Measurements from ENCODE around the gene PADI4.

Gene PADI4

DNA sequence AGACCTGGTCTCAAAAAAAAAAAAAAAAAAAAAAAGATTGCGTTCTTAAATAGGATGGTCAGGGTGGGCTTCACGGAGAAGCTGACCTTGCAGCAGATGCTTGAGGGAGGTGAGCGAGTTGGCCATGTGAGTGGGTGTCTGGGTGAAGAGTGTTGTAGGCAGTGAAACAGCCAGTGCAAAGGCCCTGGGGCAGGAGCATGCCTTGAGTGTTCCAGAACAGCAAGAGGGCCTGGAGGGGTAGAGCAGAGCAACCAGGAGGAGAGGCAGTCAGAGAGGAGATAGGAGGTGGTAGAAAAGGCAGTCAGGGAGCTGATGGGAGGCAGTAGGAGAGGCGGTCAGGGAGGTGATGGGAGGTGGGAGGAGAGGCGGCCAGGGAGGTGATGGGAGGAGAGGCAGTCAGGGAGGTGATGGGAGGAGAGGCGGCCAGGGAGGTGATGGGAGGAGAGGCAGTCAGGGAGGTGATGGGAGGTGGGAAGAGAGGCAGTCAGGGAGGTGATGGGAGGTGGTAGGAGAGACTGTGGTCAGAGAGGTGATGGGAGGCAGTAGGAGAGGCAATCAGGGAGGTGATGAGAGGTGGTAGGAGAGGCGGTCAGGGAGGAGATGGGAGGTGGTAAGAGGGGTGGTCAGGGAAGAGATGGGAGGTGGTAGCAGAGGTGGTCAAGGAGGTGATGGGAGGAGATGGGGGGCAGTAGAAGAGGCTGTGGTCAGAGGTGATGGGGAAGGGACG lies 43.8 kb downstream of the PADI4 start:
- FAIRE-seq: no peak

DNA sequence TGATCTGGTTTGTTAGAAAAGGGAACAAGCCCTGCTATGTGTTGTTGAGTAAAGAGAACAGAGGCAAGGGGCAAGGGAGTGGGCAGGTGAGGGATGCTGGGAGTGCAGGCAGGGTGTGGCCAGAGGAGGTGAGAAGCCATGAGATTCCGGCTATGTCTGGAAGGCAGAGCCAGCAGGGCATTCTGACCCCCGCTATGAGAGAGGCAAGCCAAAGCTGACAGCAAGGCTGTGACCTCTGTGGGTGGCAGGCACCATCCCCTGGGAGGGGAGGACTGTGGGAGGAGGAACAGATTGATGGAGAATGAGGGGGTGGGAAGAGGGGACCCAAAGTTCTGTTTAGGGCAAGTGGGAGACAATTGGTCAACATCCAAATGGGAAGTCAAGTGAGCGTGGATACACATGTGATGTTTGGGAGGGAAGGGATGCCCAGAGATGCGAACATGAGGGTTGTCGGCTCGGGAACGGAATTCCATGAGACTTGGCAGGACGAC lies 44.5 kb downstream of the PADI4 start:
- FAIRE-seq: no peak

DNA sequence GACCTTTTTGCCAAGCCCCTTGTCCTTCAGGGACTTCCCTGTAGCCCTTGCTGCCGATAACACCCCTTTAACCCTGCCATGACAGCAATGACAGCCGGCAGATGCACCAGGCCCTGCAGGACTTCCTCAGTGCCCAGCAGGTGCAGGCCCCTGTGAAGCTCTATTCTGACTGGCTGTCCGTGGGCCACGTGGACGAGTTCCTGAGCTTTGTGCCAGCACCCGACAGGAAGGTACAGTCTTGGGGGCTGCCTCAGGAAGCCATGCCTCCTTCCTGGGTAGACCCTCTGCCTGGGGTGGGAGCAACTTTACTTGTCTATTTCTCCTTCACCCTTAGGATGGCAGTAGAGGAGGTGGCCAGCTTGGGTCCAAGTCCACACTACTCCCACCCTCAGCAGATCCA lies 47.9 kb downstream of the PADI4 start:
- no peak for FAIRE-seq

DNA sequence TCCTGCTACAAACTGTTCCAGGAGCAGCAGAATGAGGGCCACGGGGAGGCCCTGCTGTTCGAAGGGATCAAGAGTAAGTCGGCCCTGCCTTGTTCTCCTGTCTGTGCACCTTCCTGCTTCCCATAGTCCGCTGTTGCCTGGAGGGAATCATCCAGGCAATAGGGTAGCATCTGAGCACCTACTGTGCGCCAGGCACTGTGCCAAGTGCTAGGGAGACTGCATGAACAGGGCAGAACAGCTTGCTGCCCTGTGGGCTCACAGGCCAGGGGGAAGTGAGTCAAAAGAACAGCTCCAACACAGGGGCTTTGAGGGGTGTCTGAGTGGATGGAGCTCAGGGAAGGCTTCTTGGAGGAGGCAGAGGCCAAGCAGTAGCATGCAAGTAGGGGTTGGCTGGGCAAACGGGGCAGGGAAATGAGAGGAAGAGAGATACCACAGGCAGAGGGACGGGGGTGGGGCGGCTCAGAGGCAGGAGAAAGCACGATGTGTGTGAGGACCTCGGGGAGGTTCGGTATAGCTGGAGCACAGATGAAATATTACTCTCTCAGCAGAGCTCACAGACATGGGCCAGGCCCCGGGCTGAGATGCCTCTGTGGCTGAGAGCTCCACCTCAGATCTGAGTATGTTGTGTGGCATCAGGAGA lies 48.5 kb downstream of the PADI4 start:
- FAIRE-seq: no peak

DNA sequence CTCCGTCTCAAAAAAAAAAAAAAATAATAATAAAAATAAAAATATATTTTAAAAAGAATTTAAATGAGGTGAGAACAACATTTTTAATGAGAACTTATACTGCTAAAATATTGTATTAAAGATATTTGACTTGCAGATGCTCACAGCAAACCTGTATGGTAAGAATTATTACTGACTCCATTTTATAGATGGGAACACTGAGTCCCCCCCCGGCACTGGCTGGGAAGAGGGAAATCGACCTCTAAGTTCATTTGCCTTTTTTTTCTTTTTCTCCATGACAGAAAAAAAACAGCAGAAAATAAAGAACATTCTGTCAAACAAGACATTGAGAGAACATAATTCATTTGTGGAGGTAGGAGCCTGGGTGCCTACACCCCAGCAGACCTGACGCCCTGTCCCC lies 50.6 kb downstream of the PADI4 start:
- FAIRE-seq: no peak

DNA sequence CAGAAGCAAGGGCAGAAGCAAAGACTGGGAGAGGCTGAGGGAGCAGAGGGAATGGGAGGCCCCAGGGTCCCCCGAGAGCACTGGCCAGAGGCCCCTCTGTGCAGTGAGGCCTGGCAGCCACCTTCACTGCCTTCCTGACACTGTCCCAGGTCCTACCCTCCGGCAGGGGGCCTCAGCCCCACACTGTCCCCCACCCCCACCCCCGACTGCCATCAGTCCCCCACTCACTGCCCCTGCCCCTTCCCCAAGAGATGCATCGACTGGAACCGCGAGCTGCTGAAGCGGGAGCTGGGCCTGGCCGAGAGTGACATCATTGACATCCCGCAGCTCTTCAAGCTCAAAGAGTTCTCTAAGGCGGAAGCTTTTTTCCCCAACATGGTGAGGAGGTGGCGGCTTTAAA lies 51.0 kb downstream of the PADI4 start:
- FAIRE-seq: no peak

DNA sequence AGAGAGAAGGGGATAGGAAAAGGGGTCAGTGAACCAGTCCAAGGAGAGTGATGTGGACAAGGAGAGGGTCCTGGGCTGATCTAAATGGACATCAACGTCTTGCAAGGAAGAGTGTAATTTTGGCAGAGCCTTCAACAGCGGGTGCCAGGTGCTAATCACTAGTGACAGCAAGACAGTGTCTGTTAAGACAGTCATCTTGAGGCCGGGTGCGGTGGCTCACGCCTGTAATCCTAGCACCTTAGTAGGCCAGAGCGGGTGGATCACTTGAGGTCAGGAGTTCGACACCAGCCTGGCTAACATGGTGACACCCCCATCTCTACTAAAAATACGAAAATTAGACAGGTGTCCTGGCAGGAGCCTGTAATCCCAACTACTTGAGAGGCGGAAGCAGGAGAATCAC lies 51.8 kb downstream of the PADI4 start:
- FAIRE-seq: no peak

DNA sequence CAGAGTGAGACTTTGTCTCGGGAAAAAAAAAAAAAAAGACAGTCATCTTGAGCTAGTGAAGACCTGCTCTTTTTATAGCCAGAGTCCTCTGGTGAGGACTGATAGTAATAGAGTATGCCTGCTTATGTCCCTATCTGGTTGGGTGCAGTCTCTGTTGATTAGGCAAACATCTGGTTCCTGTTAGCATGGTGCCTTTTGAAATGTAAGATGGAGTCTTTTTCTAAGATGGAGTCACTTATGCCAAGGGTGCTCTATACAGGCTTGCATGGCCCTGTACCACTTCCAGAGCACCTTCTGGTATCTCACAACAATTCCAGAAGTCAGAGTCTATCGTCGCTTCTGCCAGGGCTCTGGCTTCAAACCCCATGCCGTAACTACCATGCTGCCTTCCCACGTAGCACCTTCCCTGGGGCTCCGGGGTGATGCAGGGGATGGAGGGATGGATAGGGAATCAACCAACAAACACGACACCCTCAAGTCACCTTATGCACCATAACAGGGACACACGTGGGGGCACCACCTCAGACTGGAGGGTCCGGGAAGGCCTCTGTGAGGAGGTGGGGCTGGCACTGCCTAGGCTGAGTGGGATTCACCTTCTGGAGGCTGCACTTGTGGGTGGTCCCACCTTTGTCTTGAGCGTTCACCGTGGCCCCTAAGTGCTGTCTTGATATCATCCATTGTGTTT lies 52.4 kb downstream of the PADI4 start:
- no peak for FAIRE-seq

DNA sequence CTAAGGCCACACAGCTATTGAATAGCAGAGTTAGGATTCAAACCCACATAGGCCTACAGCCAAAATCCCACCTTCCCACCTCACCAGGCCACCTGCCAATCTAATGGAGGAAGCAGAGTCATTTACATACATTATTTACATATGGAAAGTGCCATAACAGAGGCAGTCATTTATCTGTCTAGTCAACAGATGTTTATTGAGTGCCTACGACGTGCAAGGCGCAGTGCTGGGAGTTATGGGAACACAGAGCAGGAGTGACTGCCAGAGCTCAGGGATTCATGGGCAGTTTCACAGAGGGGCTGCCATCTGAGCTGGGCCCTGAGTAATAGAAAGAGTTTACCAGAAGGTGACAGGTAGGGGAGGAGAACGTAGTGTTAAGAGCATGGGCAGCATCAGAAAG lies 53.7 kb downstream of the PADI4 start:
- FAIRE-seq: no peak

DNA sequence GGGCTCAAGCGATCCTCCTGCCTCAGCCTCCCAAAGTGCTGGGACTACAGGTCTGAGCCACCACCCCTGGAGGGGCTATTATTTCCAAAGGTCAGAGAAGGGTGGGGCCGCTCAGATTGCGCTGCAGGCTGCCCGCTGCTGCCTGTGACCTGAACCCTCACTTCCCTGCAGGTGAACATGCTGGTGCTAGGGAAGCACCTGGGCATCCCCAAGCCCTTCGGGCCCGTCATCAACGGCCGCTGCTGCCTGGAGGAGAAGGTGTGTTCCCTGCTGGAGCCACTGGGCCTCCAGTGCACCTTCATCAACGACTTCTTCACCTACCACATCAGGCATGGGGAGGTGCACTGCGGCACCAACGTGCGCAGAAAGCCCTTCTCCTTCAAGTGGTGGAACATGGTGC lies 55.4 kb downstream of the PADI4 start:
- FAIRE-seq: no peak

DNA sequence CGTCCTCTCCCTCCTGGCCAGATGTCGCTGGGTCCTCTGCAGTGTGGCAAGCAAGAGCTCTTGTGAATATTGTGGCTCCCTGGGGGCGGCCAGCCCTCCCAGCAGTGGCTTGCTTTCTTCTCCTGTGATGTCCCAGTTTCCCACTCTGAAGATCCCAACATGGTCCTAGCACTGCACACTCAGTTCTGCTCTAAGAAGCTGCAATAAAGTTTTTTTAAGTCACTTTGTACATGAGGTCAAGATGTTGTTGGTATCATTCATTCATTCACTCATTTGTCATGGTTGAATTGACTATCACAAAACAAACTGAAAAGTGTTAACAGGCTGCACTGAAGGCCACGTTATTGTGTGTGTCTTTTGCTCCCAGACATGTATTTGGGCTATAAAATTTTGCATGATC lies 55.8 kb downstream of the PADI4 start:
- FAIRE-seq: no peak

DNA sequence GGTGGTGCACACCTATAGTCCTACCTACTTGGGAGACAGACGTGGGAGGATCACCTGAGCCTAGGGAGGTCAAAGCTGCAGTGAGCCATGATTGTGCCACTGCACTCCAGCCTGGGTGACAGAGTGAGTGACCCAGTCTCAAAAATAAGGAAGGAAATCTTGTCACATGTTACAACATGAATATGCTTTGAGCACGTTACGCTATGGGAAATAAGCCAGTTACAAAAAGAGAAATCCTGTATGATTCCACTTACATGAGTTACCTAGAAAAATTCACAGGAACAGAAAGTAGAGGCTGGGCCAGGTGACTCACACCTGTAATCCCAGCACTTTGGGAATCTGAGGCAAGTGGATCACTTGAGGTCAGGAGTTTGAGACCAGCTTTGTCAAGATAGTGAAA lies 57.3 kb downstream of the PADI4 start:
- no peak for FAIRE-seq

DNA sequence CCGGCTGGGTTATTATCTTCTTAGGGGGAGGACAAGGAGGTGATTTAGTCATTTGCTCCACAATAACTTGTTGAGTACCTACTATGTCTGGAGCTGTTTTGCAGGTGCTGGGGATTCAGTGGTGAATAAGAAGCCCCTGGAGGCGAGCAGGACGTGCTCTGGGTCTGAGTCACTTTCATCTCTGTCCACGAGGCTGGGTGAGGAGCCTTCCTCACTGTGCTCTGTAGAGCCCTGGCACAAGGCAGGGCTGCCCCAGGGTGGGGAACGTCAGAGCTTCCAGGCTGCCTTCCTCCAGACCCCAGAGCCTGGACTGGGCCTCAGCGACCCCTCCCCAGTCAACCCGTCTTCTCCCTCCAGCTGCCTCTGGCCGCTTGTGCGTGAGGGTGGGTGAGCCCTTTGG lies 61.5 kb downstream of the PADI4 start:
- no peak for FAIRE-seq

DNA sequence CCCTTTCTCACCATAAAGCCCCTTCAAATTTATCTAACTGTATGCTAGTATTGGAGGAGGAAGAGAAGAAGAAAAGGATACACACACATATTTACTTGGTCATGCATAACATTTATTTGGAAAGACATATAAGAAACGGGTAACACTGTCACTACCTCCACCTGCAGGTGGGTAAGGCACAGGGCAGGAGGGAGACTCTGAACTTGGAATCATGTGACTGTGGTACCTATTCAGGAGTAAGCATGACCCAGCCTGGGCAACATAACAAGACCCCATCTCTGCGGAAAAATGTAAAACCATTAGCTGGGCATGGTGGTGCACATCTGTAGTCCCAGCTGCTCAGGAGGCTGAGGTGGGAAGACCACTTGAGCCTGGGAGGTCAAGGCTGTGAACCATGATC lies 62.6 kb downstream of the PADI4 start:
- FAIRE-seq: no peak

DNA sequence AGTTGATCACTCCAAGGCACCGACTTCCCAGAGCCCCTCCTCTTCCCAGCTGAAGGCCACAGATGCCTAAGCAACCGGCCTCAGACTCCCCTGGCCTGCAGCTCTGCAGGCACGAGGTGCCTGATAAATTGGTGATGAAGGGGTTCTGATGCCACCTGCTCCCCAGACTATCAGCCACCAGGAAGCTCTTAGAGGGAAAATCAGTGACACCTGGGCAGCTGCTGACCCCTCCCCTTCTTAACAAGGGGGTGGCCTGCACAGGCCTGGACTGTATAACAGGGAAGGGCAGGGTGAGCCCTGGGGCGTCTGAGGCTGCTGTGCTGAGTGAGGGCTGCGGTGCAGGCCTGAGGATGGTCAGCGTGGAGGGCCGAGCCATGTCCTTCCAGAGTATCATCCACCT lies 63.9 kb downstream of the PADI4 start, which contains the start of gene PADI6:
PADI6 (plus strand) TSS at position 301 of the 400 bp plus-strand sequence; CDS start at position 351, 50 bp downstream.
- FAIRE-seq: no peak

DNA sequence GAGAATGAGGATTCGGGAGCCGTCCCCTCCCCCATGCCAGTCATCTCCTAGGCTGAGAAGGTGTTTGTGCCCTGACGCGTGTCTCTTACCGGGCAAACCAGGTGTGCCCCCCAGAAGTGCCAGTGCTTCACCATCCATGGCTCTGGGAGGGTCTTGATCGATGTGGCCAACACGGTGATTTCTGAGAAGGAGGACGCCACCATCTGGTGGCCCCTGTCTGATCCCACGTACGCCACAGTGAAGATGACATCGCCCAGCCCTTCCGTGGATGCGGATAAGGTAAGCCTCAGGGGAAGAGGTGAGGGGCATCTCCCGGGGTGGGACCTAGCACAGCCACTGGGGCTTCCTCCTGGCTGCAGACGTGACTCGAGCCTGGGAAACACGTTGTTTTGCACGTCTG lies 65.0 kb downstream of the PADI4 start:
- FAIRE-seq: no peak

DNA sequence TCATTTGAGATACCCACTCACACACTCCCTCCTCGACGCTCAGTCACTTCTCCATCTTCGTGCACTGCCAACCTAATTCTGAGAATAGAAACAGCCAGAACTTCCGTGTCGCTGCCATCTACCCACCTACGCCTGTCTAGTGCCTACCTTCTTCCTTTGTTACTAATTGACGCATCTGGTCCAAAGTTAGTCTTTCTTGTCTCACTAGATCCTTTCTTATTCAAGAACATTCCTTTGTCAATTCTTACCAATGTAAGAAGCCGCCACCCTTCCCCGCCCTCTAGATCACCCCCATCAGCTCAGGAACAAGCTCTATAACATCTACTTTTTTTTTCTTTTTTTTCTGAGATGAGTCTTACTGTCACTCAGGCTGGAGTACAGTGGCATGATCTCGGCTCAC lies 67.7 kb downstream of the PADI4 start:
- FAIRE-seq: no peak

DNA sequence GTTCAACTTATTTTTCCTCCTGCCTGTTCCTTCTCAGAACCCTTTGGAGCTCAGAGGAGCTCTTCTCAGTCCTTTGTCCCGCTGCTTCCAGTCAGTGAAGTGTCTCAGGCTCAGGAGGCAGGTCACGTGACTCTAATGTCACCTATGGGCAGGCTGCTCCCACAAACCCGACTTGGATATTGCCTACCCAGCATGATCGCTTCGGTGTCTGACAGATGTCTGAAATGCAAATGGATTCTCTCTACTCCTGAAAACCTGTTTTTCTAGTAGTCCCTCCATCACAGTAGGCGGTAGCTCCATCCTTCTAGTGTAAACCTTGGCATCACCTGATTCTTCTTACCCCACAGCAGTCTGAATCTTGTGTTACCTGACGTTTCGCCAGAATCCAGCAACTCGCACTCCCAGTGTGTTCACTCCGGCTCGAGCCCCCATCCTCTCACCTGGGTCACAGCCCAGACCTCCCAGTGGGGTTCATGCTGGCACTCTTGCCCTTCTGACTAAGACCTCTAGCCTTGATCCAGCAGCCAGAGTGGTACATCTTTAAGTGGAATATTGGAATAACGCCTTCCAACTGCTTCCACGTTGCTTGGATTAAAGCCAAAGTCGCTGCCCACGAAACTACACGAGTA lies 69.4 kb downstream of the PADI4 start:
- FAIRE-seq: no peak

DNA sequence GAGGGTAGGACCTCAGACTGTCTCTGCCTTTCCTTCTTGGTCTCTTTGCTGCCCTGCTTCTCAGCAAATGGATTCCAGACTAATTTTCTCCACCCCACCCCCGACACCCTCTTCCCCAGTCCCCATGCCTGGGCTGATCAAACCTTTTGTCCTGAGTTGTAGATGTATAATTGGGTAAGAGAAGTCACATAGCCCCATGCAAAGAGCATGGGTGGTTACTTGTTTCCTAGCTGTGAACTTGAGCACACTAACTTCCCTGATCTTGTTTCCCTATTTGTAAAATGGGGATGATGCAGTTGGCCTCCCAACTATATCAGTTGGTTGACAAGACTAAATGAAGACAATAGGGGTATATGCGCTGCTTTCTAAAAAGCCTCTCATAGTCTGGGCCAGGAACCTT lies 73.2 kb downstream of the PADI4 start:
- no peak for FAIRE-seq

DNA sequence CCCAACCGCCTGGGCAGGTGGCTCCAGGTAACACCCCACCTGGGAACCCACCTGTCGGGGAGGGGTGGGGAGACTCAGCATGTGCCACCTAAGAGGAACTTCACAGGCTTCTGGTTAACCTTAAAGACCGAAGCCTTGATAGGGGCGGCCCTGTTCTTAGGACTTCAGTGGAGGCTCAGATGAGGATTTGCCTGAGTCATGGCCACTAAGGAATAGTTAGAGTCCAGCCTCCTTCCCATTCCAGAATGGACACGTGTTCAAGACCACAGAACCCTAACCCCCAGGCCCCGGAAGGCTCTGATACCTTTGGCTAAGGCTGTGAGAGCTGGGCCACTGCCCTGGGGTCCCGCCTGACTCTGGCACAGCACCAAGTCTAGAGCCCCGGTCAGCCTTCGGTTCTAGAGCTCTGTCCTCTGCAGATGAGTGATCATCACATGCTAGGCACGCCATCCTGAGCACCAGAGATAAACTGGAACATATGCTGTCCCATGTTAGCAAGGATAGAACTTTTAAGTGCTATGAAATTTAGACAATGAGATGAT lies 84.3 kb downstream of the PADI4 start:
- no peak for FAIRE-seq

DNA sequence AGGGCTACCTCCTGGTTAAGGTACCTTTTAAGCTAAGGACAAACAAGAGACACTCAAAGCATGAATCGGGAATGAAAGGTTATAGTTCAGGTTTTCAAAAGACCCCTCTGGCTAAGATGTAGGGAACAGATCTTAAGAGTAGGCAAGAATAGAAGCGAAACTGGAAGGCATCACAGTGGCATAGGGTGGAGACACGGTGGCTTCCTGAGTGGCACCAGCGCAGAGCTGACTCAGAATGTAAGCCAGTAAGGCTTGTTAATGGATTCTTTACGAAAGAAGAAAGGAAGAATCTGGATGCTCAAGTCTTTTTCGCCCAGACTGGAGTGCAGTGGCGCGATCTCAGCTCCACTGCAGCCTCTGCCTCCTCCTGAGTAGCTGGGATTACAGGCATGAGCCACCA lies 85.2 kb downstream of the PADI4 start:
- no peak for FAIRE-seq

DNA sequence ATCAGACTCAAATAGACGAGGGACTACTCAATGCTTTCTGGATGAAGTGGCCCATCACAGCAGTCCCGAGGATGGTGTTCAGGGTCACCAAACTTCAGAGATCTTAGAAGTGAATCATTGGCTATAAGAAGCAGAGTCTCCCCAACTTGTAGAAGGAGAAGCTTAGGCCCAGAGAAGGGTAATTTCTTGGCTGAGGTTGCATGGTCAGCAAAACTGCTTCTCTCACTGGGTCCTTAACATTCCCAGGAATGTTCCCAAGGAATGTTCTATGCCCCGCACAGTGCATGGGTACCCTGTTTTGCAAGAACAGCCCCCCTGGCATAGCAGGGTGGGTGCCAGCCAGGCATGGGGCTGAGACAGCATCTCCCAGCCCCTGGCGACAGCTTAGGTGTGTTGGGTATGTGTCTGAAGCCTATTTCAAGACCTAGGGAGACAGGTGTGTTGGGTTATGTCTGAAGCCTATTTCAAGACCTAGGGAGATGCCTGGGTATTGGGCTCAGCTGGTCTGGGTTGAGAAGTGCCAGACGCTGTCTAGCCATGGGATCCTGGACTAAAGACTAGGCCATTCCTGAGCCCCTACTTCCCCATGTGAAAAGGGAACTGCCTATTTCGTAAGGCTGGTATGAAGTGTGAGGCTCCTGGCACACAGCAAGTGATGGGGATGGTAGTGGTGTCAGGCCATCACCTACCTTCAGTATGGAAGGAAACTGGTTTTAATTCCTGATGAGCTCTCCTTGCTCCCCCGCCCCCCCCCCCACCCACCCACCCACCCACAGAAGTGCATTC lies 90.1 kb downstream of the PADI4 start:
- FAIRE-seq: no peak

Measured in TTC549 (cell line).